GM19023 (cell line): Measurements from ENCODE around the gene KAT6B.
"Not testable (repeated sequence)": the region's sequence is repeated elsewhere in the genome, so short reads cannot be mapped to it uniquely, and the experiment has no call there.

Source experiments
- ATAC-seq: cut with Tn5 transposase; IDR thresholded peaks from one replicate; pipeline ENCODE4 v1.9.1; 2021; ENCODE audit warnings: mild to moderate bottlenecking, moderate library complexity; ENCODE audit not compliant: unreplicated experiment

KAT6B gene

DNA sequence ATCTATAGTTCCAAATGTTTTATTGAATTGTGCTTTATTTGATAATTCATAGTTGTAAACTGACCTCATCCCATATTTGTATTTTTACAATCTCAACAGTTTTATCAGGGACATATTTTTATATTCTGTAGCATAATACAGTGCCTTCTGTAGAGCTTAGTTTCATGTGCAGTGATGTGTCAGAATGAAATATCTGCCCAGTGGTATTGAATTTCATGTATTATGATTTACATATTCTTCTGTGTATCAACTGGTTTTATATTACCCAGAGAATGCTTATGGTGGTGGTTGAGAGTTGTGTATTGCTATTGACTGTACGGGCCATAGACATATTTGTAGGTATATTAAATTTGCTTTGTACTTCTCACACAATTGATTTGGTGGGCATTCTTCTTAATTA, 89.9 kb downstream of the KAT6B start:
- ATAC-seq, result no peak

DNA sequence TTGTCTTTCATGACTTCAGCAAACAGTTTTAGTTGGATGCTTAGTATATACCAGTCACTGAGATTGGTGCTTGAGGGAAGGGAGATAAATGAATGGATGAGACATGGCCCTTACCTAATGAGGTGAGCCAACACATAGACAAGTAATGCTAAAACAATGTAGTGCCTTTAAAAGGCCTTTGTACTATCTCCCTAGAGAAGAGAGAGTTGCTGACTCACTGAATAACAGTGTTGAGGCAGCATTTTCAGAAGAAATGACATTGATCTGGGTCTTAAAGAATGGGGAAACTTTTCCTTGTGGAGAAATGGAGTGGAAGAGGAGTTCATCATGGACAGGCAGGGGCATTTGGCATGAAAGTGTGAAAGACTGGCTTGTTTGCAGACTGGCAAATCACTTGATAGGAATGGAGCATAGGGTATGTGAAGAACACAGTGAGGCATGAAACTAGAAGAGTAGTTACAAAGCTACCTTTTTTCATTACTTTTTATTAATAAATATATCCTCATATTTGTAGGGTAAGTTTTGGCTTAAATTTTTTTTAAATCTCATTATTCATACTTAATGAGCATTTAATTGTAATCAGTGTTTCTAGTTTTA, 91.2 kb downstream of the KAT6B start:
- no peak for ATAC-seq

DNA sequence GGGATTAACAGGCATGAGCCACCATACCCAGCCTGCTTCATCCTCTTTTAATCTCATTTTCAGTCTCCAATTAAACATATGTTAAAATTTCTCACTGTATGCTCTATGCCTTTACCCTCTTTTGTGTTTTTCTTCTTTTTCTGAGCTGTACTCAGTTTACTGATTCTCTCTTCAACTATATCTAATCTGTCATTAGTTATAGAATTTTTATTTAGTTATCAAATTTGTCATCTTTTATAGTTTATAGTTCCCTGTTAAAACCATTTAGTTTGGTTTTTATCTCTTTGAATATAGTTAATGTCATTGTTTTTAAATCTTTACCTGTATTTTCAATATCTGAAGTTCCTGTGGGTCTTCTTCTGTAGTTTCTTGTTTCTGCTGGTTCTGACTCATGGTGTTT, 93.3 kb downstream of the KAT6B start:
- no peak for ATAC-seq

DNA sequence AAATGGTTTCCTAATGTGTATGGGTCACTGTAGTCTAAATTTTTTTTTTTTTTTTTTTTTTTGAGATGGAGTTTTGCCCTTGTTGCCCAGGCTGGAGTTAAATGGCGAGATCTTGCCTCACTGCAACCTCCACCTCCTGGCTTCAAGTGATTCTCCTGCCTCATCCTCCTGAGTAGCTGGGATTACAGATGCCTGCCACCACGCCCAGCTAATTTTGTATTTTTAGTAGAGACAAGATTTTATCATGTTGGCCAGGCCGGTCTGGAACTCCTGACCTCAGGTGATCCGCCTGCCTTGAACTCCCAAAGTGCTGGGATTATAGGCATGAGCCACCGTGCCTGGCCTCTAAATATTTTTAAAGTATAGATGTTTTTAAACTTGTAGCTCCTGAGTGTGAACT, 94.7 kb downstream of the KAT6B start:
- ATAC-seq, result not testable (repeated sequence)

DNA sequence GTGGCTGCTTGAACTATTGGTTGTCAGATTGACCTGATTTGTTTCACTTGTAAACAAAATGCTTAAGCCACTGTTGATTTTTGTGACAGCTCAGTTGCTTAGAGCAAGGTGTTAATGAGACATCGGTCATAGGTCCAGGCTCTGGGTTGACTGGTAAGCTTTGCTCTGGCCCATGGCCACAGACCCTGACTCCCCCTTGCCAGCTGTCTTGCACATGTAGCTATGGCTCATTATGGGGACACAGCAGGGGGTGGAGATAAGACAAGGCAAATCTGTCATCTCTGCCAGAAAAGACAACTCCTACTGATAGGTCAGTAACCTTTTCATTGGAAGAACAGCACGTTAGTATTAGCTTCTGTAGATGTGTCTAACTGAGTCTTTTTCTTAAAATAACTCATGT, 95.3 kb downstream of the KAT6B start:
- no peak for ATAC-seq

DNA sequence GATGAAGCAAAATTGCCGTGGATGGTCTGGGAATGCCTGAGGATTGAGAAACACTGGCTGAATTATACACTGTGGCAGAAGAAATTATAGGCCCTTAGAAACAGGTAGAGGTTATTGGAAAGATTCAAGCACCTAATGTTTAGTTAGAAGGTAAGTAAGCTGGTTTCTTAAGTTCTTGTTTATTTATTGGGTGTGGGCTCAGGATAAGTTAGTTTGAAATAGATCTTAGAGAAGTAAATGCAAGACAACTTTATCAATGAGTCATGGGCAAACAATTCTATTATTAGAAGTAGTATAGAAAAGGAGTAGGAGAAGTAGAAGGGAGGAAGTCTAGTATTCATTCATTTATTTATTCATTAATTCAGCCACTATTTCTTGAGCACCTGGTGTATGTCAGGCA, 96.5 kb downstream of the KAT6B start:
- ATAC-seq, result no peak

DNA sequence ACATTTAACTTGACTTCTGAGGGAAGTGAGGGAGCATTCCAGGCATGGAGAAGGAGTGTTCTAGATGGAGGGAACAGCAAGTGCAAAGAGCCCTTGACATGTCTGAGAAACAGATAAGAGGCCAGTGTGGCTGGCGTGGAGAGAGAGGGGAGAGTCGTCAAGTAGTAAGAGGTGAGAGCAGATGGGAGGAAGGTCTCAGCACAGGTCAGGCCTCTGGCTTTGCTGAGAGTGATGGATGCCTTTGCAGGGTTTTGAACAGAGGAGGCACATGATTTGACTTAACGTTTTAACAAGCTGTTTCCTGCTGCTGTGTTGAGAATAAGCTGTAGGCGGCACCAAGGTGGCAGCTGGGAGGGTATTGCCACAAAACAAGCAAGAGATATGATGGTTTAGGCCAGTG, 97.2 kb downstream of the KAT6B start:
- ATAC-seq, result no peak

DNA sequence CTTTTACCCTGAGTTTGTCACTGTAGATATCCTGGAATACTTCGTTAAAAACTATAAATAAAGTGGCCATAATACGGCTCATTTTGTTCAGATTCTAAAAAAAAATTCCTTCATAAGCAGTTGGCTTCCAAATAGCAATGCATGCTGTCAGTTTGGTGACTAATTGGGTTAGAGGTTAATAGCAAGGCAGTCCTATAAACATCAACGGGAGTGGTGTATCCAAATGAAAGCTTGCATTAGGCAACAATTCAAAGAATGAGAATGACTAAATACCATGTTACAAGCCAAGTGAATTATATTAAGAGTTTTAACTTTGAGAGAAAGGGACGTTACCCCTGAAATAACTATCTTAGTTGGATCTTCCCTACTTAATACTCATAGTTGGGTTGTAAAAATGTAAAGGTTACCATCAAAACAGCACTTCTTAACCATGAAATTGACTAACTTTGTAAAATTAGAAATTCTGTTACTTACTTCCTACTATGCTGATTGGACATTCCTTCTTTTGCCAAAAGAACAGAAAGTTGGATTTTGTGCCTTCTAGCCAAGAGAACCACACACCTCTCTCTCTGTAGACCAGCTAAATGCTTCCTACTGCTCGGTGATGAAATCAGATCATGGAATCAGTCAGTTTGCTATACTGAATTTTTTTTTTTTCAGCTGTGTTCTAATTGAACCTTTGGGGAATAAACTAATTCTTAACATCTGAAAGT, 98.0 kb downstream of the KAT6B start:
- ATAC-seq, result no peak

DNA sequence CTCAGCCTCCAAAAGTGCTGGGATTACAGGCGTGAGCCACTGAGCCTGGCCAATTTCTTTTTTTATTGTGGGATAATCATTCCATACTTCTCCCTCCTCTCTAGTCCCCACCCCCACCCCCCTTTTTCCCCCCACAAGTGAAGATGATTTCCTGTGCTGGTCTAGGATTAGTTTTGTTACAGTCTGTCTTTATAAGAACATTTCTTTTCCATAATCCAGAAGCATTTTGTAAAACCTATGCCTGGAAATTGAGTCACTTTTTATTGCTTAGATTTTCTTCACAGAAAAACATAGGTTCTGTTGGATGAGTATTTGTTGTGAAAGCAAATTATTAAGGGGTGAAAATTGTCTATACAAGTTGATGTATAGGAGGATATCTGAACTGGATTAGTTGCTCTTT, 98.9 kb downstream of the KAT6B start:
- ATAC-seq, result no peak

DNA sequence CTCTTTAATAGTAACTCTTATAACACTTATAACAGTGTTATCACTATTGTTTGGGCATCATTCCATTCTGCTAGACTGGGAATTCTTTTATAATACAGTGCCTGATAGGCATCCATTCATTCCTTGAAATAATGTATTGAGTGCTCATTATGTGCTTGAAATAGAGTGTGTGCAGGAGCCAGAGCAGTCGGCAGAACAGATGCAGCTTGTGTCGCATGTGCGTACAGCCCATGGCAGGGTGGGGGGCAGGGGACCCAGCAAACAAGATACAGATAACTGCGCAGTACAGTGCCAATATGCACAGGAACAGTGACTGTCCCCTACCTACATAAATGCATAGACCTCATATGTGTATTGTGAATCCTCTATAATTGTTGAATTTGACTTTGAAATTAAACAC, 99.3 kb downstream of the KAT6B start:
- ATAC-seq, result no peak

DNA sequence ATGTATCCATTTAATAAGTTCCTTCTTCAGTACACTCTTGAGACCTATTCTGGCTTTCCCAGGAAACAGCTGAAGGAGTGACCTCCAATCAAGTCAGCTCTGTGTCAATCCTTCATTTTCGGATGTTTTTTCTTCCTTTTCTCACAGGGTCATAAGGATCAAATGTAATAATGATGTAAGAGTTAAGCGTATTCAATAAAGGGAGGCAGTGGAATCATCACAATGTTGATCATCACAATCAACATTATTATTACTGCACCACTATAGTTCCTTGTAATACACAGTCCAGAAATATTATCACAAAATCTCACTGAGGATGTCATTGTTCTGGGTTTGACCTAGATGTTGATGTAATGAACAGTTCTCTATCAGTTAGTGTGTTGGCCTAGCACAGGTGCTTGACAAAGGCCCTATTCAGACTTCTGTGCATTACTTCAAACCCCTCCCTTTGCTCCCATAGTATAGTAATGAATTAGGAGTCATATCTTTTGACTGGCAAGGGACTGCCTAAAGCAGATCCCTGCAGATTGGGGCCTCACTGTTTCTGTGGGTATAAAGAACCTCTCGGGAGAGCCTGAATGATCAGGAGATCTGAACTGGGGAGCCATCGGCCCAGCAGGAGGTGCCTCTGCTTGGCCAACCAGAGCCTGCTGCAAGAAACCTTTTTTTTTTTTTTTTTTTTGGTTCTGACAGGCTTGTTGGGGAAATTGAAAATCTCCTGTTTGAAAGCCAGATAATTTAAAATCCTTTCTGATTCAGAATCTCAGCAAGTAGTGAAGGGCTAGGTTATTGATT, 100.6 kb downstream of the KAT6B start:
- no peak for ATAC-seq

DNA sequence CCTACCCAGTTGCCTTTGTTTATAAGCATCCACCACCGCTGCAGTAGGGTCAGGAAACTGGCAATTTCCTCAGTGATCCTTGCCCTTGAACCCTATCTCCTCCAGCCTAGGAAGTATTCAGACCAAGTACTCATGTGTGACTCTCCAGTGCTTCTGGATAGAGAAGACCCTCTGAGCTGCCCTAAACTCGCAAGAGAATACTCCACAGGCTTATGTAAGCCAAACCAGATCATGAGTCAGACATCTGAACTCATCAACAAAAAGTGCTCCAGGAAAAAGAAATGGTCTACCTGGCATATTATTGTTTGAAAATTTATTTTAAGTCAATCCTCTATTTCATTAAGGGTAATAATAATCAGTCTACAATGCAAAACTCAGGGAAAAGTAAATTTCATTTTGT, 101.3 kb downstream of the KAT6B start:
- no peak for ATAC-seq

DNA sequence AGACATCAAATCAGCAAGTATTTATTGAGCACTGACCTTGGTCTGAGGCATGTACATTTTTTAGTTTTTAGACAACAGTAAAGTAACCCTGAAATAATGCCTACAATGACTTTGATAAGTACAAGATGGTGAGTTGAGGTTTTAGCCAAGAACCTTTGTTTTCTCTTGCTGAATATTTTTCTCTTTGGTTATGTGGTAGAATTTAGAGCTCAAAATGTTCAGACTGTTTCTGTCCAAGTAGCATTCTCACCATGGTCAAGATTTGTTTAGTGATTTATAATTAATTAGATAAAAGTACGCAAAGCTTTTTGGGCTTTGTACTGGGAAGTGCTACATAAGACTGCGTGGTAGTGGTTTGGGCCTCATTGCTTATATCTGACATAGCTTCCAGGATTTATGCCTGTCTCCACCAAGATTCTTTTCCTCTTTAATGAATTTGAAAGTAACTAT, 102.4 kb downstream of the KAT6B start:
- no peak for ATAC-seq

DNA sequence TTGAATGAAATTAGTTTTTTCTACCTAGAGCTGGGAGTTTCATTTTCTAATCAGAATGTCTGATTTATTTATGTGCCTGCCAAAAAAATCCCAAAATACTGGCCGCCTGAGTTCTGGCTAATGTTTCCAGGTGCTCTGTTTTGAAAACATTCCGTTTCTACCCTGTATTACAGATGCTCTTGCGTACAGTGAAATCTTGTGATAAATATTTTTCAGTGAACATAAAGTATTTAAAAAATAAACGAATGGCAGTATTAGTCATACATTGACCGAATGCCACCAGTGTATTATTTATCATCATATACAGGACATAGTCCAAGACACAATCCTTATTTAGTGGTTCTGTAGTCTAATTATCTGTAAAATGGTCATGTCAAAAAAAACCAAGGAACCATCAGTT, 102.8 kb downstream of the KAT6B start:
- ATAC-seq, result no peak

DNA sequence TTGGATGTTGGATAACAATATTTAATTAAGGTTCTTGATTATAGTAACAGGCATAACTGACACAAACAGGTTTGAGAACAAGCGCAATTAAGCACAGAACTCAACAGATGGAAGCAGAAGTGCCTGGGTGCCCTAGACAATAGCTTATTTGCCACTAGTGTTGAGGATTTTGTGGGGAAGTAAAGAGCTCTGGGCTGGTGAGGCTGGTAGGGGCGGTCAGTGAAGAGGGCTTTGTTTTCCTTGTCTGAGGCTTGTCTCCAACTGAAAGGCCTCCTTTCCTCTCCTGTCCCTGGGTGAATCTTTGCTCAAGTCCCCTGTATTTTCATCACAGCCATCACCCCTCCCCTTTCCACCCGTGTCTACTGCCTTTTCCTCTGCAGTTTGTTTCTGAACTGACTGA, 104.6 kb downstream of the KAT6B start:
- ATAC-seq, result no peak

DNA sequence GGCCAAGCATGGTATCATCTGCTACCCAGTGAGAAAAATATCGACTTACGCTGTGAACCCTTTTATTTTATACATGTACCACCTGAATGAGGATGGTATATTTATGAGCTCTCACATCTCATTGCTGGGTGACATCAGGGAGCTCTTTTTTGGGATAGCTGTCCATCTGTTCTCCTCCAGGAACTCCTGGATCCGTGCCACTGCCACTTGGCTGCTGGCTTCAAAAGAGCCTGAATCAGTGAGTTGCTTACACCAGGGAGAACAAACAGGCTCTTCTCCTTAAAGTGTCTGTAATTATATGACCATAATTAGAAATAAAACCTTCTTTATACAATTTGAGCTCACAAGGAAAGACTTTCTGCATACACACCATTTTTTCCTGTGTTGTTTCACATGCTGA, 106.2 kb downstream of the KAT6B start:
- ATAC-seq, result no peak

DNA sequence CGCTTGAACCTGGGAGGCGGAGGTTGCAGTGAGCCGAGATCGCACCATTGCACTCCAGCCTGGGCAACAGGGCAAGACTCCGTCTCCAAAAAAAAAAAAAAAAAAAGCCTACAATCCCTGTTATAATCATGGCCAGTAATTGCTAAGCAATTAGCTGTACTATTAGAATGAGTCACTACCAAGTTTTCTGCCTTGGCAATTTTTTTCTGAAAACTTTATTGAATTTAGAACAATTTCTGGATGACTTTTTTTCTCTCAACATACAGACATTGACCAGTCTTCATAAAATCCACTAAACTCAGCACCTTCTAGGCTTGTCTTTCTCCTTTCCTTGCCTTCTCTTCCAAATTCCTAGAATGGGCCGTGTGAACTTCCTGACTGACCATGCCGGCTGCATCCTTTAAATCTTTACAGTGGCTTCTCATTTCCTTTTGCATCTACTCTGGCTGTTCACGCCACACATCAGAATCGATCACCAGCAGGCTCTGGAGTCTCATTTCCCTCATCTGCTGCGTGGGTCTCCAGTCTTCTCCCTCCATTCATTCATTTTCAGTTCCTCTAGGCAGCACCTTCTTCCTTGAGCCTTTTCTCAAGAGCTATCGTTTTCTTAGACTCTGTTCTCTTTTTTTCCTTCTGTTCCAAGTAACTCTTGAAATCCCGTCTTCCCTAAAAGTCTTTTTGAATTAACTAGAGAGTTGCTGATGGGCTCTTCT, 107.9 kb downstream of the KAT6B start:
- no peak for ATAC-seq

DNA sequence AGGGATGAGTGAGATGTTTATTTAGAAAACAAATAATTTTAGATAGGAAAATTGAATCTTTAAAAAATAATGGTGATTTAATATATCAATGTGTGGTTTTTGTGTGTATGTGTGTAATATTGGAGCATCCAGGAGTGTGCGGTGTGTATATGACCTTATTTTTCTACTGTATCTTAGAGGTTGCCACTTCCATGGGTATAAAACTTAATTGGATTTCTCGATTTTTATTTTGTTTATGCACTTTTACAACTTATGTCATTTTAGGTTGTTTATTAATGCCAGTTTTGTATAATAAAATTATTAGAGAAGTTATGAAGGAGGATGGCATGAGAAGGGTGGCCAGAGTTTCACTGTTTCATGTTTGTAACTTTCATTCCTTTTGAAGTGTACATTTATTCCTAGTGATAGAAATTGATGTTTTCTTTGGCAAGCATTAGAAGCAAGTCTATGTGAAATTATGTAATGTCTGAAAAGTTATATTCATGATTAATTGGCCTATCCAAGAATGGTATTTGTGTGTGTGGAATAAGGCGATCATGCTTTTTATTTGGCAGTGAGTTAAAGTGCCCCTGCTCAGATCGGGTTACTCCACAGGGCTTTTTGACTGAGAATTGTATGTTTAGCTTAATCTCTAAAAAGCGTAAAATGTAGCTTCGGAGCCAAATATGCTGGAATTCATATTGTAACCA, 110.3 kb downstream of the KAT6B start:
- no peak for ATAC-seq

DNA sequence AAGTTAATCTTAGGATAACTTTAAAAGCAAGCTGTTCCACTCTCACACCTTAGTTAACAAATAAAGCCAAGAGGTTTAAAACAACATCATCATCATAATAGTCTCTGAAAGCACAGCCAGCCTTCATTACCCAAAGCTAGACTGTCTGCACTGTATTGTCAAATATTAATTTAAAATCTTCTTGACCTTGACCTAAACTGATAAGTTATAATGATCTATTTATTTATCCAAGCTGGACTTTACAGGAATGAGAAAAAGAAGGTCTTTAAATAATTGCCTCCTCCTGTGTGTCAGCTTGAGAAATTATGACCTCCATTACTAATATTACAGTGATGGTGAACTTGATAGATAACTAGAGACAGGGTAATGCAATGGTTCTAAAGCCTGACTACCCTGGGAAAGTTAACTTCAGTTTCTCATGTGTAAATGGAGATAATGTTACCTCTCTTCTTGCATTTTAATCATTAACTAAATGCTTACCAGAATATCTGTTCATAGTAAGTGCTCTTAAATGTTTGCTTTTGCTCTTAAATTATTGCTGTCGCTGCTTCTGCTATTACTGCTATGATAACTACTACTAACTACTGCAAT, 111.0 kb downstream of the KAT6B start:
- ATAC-seq, result no peak

DNA sequence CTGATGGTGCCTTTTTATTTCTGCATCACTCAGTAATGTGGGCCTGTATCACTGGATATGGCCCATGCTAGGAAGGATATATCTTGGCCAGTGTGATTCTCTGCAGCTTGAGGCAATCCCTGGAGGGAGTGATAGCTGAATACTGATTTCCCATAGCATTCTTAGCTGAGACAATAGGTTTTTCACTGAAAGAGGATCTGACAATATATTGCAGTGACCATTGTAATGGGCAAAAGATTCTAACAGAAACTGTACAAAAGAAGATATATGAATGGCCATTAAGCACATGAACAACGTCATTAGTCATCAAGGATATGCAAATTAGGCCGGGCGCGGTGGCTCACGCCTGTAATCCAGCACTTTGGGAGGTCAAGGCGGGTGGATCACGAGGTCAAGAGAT, 117.8 kb downstream of the KAT6B start:
- no peak for ATAC-seq
